ENCODE measurements around the gene PRIM1. TPM values are rescaled to one million over a fixed set of nuclear protein-coding genes. Genes with fewer than 3 reads are reported as not detected.
"Not testable (repeated sequence)": the region's sequence is repeated elsewhere in the genome, so short reads cannot be mapped to it uniquely, and the experiment has no call there.

The PRIM1 gene
- total RNA-seq, 4 donors from 2014 or later: 3.7 to 30.3 (median 10.6) TPM

DNA sequence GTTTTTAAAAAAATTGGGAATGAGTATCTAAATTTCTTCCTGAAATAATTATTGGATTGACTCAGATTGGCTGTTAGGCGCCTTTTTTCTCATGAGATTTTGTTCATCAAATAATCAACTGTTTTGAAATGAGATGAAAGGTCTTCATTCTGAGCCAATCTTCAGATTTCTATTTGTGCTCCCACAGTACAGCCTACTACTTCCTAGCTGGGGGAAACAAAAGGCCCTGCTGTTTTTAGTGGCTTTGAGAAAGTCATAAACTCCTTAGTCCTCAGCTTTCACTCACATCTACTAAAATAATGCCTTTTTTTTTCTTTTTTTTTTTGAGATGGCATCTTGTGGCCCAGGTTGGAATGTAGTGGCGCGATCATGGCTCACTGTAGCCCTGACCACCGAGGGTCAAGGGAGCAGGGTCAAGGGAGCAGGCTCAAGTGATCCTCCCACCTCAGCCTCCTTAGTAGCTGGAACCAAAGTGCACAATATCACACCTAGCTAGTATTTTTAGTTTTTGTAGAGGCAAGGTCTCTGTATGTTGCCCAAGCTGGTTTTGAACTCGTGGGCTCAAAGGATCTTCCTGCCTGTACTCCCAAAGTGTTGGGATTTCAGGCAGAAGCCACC lies 42.3 kb downstream of the PRIM1 start:
- no peaks in the 10 kb centered on the region for H3K9me3 ChIP-seq
- H3K4me3 ChIP-seq: no peak overlapping the region
- no peak for DNase-seq
- H3K27me3 ChIP-seq: no peaks in the 10 kb centered on the region
- TF ChIP-seq, protein P1, sequence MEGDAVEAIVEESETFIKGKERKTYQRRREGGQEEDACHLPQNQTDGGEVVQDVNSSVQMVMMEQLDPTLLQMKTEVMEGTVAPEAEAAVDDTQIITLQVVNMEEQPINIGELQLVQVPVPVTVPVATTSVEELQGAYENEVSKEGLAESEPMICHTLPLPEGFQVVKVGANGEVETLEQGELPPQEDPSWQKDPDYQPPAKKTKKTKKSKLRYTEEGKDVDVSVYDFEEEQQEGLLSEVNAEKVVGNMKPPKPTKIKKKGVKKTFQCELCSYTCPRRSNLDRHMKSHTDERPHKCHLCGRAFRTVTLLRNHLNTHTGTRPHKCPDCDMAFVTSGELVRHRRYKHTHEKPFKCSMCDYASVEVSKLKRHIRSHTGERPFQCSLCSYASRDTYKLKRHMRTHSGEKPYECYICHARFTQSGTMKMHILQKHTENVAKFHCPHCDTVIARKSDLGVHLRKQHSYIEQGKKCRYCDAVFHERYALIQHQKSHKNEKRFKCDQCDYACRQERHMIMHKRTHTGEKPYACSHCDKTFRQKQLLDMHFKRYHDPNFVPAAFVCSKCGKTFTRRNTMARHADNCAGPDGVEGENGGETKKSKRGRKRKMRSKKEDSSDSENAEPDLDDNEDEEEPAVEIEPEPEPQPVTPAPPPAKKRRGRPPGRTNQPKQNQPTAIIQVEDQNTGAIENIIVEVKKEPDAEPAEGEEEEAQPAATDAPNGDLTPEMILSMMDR (IDR thresholded peaks at IDR 0.05): no peak
- TF ChIP-seq POLR2A (IDR thresholded peaks at IDR 0.05): no peak
- 74 to 91% methylated on average over 4 to 5 of the region's 5 CpGs for WGBS, 2 donors
- intact Hi-C loops (cut with DNase I): no loop called here
- peaks cover 15 to 42% (median 32%) of the 10 kb centered on the region in 3 donors for H3K36me3 ChIP-seq
- H3K27ac ChIP-seq: no peak overlapping the region
- peaks cover 4 to 14% (median 4%) of the 10 kb centered on the region in 3 donors for H3K4me1 ChIP-seq

GRCh38 chr12:56704522-56704921 lies 47.6 kb downstream of the PRIM1 start:
- 55 to 70% methylated on average over 4 to 5 of the region's 5 CpGs for WGBS, 2 donors
- DNase-seq; intact Hi-C loops (cut with DNase I): not testable (repeated sequence)

GRCh38 chr12:56699020-56699661 lies 53.0 kb downstream of the PRIM1 start:
- Histone ChIP-seq H3K27me3 (no peaks in the 10 kb centered on the region), H3K4me1 (no peaks in the 10 kb centered on the region), H3K27ac (no peak overlapping the region), H3K9me3 (no peaks in the 10 kb centered on the region), H3K4me3 (no peak overlapping the region), H3K36me3 (no peaks in the 10 kb centered on the region)
- DNase-seq: no peak
- no peak for TF ChIP-seq POLR2A (IDR thresholded peaks at IDR 0.05)
- TF ChIP-seq, protein P1 (IDR thresholded peaks at IDR 0.05): no peak
- intact Hi-C loops (cut with DNase I): no loop called here
- WGBS, 2 donors: 64 to 68% methylated on average over 3 of the region's 3 CpGs

More at GRCh38 chr12:56704522-56704921, 47.6 kb downstream of the PRIM1 start:
- H3K36me3 ChIP-seq, H3K4me3 ChIP-seq, H3K4me1 ChIP-seq, H3K27me3 ChIP-seq, H3K9me3 ChIP-seq, H3K27ac ChIP-seq: not testable (repeated sequence)

DNA sequence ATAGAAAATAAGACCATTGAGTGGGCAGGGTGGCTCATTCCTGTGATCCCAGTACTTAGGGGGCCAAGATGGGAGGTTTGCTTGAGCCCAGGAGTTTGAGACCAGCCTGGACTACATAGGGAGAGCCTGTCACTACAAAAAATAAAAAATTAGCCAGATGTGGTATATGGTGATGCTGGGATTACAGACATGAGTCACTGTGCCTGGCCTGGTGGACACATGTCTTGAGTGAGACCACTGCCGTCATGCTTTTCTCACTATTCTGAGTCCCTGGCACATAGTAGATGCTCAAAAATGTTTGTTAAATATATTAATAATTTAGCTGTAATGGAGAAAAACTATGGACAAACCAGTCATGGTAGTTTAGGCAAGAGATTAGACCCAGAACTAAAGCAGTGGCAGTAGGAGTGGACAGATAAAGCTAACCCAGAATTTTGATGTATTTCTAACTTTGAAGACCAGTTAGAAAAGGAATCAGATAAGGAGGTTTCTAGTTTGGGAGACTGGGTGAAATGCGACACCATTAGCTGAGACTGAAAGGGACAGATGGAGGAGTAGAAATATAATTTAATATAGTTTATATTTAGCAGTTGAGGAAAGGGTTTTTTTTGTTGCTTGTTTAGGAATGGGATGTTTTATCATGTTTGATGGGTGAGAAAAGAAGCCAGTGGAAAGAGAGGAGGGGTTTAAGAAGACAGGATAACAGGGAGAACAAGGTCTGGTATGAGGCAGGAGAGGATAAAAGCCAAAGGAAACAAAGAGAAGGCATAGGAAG lies 56.6 kb downstream of the PRIM1 start:
- no peak overlapping the region for H3K4me3 ChIP-seq
- no peak for DNase-seq
- no peaks in the 10 kb centered on the region for H3K9me3 ChIP-seq
- H3K36me3 ChIP-seq: no peaks in the 10 kb centered on the region
- intact Hi-C loops (cut with DNase I): no loop called here
- H3K4me1 ChIP-seq: no peaks in the 10 kb centered on the region
- 70 to 74% methylated on average over 2 of the region's 2 CpGs for WGBS, 2 donors
- no peak overlapping the region for H3K27ac ChIP-seq
- H3K27me3 ChIP-seq: no peaks in the 10 kb centered on the region
- TF ChIP-seq POLR2A (IDR thresholded peaks at IDR 0.05): no peak
- TF ChIP-seq, protein P1 (IDR thresholded peaks at IDR 0.05): no peak

DNA sequence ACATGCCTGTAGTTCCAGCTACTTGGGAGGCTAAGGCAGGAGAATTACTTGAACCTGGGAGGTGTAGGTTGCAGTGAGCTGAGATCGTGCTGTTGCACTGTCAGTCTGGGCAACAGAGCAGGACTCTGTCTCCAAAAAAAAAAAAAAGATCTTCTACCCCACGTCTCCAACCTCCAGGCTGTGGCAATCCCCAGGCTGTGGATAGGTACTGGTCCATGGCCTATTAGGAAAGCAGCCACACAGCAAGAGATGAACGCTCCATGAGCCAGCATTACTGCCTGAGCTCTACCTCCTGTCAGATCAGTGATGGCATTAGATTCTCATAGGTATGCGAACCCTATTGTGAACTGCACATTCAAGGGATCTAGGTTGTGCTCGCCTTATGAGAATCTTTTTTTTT lies 58.0 kb downstream of the PRIM1 start:
- 73 to 83% methylated on average over 5 of the region's 5 CpGs for WGBS, 2 donors
- TF ChIP-seq, protein P1 (IDR thresholded peaks at IDR 0.05): no peak
- no peak for TF ChIP-seq POLR2A (IDR thresholded peaks at IDR 0.05)
- Histone ChIP-seq H3K4me1 (peaks cover 0 to 6% (median 3%) of the 10 kb centered on the region in 3 donors), H3K27me3 (no peaks in the 10 kb centered on the region), H3K27ac (no peak overlapping the region), H3K9me3 (no peaks in the 10 kb centered on the region), H3K4me3 (no peak overlapping the region), H3K36me3 (no peaks in the 10 kb centered on the region)
- intact Hi-C loops (cut with DNase I): no loop called here
- no peak for DNase-seq

All from esophagus squamous epithelium (tissue), 5 donors.